ENCODE data around the gene LMX1B.

DNA sequence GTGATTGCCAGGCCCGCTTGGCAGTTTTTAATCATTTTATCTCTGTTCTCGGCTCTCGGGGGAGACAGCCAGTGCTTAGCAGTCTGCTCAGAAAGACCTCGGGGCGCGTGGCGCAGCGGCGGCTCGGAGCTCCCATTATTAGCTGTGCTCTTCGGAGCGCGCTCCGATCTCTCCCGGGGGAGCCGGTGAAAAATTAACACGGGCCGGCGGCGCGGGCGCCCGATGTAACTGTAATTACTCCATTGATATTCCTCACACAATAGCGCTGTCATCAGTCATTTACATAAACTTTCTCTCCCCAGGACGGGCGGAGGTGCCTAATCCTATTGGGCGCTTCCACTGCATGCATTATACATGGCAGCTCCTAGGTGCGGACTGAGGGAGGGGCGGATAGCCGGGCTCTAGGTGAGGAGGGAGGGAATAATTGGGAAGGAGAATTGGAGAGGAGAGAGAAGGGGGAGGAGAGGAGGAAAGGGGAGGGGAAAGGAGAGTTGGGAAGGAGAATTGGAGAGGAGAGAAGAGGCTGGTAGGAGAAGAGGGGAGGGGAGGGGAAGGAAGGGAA lies 24.9 kb downstream of the LMX1B start:
- no peak for TF ChIP-seq EZH2phosphoT487 (IDR thresholded peaks at IDR 0.05; ENCODE audit: borderline replicate concordance, low read length)
- TF ChIP-seq EZH2 (IDR thresholded peaks at IDR 0.05; ENCODE audit: low read length, unreplicated experiment), result no peak
